GM19023 (cell line): ENCODE results near the gene EXOC8.
"Not testable (repeated sequence)": the region's sequence is repeated elsewhere in the genome, so short reads cannot be mapped to it uniquely, and the experiment has no call there.

Source experiments
- ATAC-seq: cut with Tn5 transposase; IDR thresholded peaks from one replicate; pipeline ENCODE4 v1.9.1; 2021; ENCODE audit warnings: mild to moderate bottlenecking, moderate library complexity; ENCODE audit not compliant: unreplicated experiment

EXOC8 gene

DNA sequence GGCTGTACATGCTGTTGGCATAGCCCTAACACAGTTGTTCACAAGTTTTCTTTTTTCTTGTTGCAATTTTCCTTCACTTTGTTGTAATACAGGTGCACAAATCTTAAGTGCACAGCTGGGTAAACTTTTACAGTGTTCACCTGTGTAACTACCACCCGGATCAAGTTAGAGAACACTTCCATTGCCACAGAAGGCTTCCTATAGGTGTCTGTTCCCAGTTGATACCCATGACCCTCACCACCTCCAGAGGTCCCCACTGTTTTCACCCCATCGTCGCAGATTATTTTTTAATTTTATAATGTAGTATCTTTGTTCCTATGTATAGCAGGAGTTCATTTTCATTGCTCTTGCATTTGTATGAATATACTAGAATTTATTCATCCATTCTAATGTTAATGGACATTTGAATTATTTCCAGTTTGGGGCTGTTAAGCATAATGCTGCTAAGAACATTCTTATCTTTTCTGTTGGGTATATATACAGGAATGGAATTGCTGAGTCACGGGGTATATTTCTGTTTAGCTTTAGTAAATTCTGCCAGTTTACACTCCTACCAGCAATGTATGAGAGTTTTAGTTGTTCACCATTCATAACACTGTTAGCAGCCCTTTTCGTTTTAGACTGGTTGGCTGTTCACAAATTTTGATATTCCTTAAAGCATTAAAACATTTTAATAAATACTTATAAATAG lies 16.8 kb upstream of the EXOC8 start:
- ATAC-seq = no peak

GRCh38 chr1:231353086-231353485 lies 15.4 kb upstream of the EXOC8 start:
- ATAC-seq = no peak

GRCh38 chr1:231351816-231352215 lies 14.2 kb upstream of the EXOC8 start:
- no peak for ATAC-seq

- not testable (repeated sequence) for ATAC-seq
Measured at GRCh38 chr1:231348856-231349255, 11.2 kb upstream of the EXOC8 start.

- ATAC-seq = no peak
Measured at GRCh38 chr1:231348442-231348841, 10.8 kb upstream of the EXOC8 start.

DNA sequence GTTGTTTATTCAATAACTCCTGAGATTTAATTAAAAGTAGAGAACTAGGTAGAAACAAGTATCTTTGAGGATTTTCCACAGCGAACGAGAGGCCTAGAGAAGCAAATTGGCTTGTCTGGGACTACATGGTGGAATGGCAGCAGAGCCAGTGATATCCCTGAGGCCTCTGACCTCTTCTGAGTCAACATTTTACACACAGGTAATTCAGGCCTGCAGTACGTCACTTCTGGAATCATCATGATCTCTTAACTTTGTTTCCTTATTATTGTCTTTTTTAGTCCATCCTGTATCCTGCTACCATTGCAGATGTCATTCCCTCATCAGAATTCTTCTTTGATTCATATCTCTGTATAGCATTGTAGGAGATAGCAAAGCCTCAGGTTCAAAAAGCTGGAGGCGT lies 10.3 kb upstream of the EXOC8 start:
- no peak for ATAC-seq

- no peak for ATAC-seq
Measured at GRCh38 chr1:231340328-231341013, 2.8 kb upstream of the EXOC8 start.

GRCh38 chr1:231338270-231339128 lies 847 bp upstream of the EXOC8 start, which contains the start of gene SPRTN:
Gene SPRTN, plus strand, starts transcription at chr1:231338293. Its CDS starts 91 bp downstream, at chr1:231338384.
- ATAC-seq = peak; percentile 8

- peak; percentile 6 for ATAC-seq
Measured at GRCh38 chr1:231337043-231337471, 595 bp downstream of the EXOC8 start.

DNA sequence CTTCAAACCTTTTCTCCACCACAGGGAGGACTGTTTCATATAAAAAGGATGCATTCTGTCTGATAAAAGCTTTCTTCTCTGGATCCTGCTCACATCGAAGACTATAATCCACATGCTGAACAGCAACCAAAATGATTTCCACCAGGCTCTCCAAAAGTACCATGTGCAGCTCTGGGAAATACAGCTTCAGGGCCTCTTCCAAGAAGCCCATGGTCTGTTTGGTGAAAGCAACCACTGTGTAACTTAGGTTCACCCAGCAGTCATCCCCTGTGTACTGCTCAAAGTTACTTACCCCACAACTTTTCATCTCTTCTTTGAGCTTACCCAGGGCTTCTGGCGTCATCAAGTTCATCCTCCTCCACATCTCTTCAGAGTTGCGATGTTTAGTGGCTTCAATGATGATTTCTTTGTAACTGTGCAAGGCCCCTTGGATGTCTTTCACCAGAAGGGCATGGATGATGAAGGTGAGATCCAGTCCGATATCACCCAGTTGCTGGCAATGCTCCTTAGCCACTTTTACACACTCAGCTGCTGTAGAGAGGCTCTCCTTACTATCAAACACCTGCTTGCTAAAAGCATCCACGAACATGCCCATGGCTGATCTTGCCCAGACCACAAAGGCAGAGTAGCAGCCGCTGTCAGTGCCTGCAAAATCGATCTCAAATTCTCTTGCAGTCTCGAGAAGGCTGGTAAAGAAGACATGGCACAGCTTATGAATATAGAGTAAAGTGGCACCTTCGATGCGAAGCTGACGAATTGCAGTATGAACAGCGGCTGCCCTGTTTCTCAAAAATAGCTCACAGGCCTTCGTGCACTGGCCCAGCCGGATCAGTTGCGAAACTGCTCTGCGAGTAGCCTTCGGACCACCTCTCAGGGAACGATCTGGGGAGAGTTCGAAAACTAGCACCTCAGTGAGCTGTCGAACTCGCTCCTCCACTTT lies 1.7 kb downstream of the EXOC8 start:
- no peak for ATAC-seq

DNA sequence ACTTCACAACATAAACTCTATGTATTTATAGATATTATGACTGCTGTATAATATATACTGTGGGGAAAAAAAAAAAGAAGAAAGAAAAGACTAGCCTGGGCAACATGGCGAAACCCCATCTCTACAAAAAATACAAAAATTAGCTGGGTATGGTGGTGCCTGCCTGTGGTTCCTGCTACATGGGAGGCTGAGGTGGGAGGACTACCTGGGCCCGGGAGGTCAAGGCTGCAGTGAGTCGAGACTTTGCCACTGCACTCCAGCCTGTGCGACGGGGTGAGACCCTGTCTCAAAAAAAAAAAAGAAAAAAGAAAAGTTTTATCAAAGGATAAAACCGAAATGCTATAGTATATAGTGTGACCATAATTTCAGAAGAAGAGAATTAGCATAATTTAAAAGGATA lies 2.7 kb downstream of the EXOC8 start:
- ATAC-seq = no peak

GRCh38 chr1:231334079-231334666 lies 3.5 kb downstream of the EXOC8 start:
- ATAC-seq = no peak

- ATAC-seq = no peak
Measured at GRCh38 chr1:231332761-231333160, 4.9 kb downstream of the EXOC8 start.

- no peak for ATAC-seq
Measured at GRCh38 chr1:231329483-231329882, 8.2 kb downstream of the EXOC8 start.

DNA sequence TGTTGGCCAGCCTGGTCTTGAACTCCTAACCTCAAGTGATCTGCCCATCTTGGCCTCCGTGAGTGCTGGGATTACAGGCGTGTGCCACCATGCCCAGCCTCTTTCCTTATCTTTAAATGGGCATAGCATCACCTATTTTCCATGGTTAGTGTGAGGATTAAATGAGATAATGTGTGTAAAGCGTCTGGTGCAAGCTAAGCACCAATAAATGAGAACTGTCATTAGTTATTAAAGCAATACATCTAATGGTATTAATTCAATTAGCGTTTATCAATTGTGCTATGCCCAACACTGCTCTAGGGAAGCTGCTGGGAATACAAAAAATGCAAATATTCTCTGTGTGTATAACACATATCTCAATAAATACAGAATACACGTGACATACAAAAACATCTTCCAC lies 10.0 kb downstream of the EXOC8 start:
- ATAC-seq = no peak

DNA sequence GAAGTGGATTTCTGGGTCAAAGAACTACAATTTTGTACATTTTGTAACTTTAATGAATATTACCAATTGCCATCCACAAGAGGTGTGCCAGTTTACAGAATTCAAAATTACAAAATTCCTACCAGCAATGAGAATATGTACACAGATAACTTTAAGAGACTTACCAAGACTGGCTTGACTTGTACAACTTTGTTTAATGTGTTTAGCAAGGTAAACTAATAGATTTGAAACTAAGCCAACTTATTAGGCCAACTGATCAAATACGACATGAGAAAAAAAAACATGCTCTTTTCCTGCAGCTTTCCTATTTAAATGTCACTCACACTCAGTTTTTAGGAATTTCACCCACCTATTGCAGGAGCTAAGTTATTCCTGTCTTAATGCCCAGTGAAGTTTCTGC lies 11.4 kb downstream of the EXOC8 start:
- no peak for ATAC-seq

- ATAC-seq = no peak
Measured at GRCh38 chr1:231324660-231325059, 13.0 kb downstream of the EXOC8 start.

DNA sequence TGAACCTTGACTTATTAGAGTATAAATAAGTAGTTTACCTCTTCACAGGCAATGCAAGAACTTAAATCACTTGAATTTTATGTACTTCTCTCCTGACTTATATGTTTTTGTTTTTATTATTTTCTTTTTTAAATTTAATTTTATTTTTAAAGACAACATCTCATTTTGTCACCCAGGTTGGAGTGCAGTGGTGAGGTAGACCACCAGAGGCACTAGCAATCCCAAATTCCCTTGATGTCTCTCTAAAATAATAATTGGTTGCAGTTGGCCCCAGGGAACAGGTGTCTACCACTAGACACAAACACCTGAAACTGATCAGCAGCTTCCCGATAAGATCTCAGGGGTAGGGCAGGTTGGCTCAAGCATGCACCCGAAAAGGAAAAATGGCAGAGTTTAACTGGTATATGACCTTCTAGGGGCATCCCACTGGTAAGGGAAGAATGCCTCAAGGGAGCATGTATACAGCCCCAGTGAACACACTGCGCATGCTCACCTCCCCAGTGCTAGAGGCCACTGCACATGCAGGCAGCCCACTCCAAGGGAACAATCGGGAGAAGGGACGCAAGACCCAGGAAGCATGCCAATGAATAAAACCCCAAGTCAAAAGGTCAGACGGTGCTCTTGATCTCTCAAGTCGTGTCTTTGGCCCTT lies 14.6 kb downstream of the EXOC8 start:
- no peak for ATAC-seq

DNA sequence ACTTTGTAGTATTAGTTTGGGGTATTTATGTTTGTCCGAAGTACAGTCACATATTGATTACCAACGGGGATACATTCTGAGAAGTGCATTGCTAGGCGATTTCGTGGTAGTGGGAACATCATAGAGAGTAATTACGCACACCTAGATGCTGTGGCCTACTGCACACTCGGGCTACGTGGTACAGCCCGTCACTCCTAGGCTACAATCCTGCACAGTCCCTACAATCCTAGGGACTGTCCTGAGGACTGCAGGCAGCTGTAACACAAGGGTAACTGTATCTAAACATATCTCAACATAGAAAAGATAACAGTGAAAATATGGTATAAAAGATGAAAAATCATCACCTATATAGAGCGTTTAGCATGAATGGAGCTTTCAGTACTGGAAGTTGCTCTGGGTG lies 18.6 kb downstream of the EXOC8 start:
- no peak for ATAC-seq

- ATAC-seq = no peak
Measured at GRCh38 chr1:231318568-231318967, 19.1 kb downstream of the EXOC8 start.
